ENCODE measurements around the gene MMP19. TPM values are rescaled to one million over a fixed set of nuclear protein-coding genes. Genes with fewer than 3 reads are reported as not detected.

The MMP19 gene
- total RNA-seq, 1 experiment from 2014 or later = 2.3 TPM

GRCh38 chr12:55885113-55885512 is 42.4 kb upstream of the MMP19 start:
- peaks cover 0 to 11% of the 10 kb centered on the region in 2 experiments; a peak in 3 of 4 replicates for H3K4me1 ChIP-seq (ENCODE audit: control insufficient read depth in 1 of 2, insufficient read depth in 2 of 2, low read length in 2 of 2)
- TF ChIP-seq SP1 (IDR thresholded peaks at IDR 0.05; ENCODE audit: low read depth) (no peak), ZNF274 (IDR thresholded peaks at IDR 0.05; ENCODE audit: low read depth, low read length) (no peak), TCF7L2 (IDR thresholded peaks at IDR 0.05; ENCODE audit: borderline replicate concordance, extremely low read depth, insufficient read depth, insufficient read length) (no peak), RAD21 (IDR thresholded peaks at IDR 0.05; ENCODE audit: low read depth) (no peak), SIN3A (IDR thresholded peaks at IDR 0.05; ENCODE audit: low read depth) (no peak), EZH2 (IDR thresholded peaks at IDR 0.05) (no peak), ATF3 (IDR thresholded peaks at IDR 0.05) (no peak), POLR2A (IDR thresholded peaks at IDR 0.05; ENCODE audit: borderline replicate concordance, extremely low read depth, insufficient read depth, insufficient read length) (no peak), FOSL1 (IDR thresholded peaks at IDR 0.05; ENCODE audit: low read depth) (no peak), CEBPB (IDR thresholded peaks at IDR 0.05; ENCODE audit: low read depth) (no peak), POLR2AphosphoS5 (IDR thresholded peaks at IDR 0.05; ENCODE audit: low read depth, low read length) (no peak), EZH2phosphoT487 (IDR thresholded peaks at IDR 0.05; ENCODE audit: borderline replicate concordance) (no peak), REST (IDR thresholded peaks at IDR 0.05; ENCODE audit: low read depth) (no peak), SRF (IDR thresholded peaks at IDR 0.05; ENCODE audit: low read depth) (no peak), ZFX (IDR thresholded peaks at IDR 0.05) (no peak), ELF1 (IDR thresholded peaks at IDR 0.05; ENCODE audit: borderline replicate concordance, low read depth) (no peak), ZBTB33 (IDR thresholded peaks at IDR 0.05; ENCODE audit: extremely low read depth, insufficient replicate concordance, low read length) (no peak)
- intact Hi-C loops (cut with micrococcal nuclease) = no loop called here

More at GRCh38 chr12:55885113-55885512, 42.4 kb upstream of the MMP19 start:
- Histone ChIP-seq H3K27me3 (ENCODE audit: insufficient read depth, low read length) (no peaks in the 10 kb centered on the region), H3K27ac (ENCODE audit: low read depth, low read length) (no peak overlapping the region), H3K79me2 (ENCODE audit: insufficient read depth, low read length) (no peaks in the 10 kb centered on the region), H3K9me3 (ENCODE audit: control insufficient read depth in 1 of 2, insufficient read depth in 1 of 2, low read depth in 1 of 2, low read length in 2 of 2) (no peaks in the 10 kb centered on the region), H3K4me3 (replicated peaks in 1 of 2; ENCODE audit: low read depth in 1 of 2, low read length in 2 of 2) (no peak overlapping the region), H3K9ac (ENCODE audit: low read length) (no peak overlapping the region), H3K9me2 (ENCODE audit: insufficient read depth) (no peaks in the 10 kb centered on the region), H4K20me1 (ENCODE audit: insufficient read depth) (no peaks in the 10 kb centered on the region), H3K36me3 (ENCODE audit: control insufficient read depth in 1 of 2, insufficient read depth in 2 of 2, low read length in 2 of 2) (no peaks in the 10 kb centered on the region), H3K4me2 (ENCODE audit: low read length) (no peak overlapping the region), H2AFZ (ENCODE audit: low read depth, low read length, poor library complexity, severe bottlenecking) (no peak overlapping the region)
- RAD21 ChIA-PET (ENCODE audit: low non-redundant PET in 1 of 2, low total read pairs in 2 of 2, uncharacterized antibody in 2 of 2, unreplicated experiment in 2 of 2) = no interaction called here
- BruUV-seq (replicated peaks) = no TSS peak
- POLR2A ChIA-PET = no interaction called here
- ATAC-seq (no peak), DNase-seq (ENCODE audit: low read depth, low spot score) (no peak)
- CTCF ChIA-PET = no interaction called here
